Measurements from ENCODE around the gene DCC. TPM values are rescaled to one million over a fixed set of nuclear protein-coding genes. Genes with fewer than 3 reads are reported as not detected.

DCC gene
- total and polyA plus RNA-seq, 9 of the 15 experiments (the other 6 are each of a cell fraction or from before 2014, with no cell fraction given) = not detected

- intact Hi-C loops (cut with micrococcal nuclease) = no loop called here
- Histone ChIP-seq H3K4me1 (replicated peaks in 1 of 2; ENCODE audit: control insufficient read depth in 2 of 2, insufficient read depth in 2 of 2, low read length in 2 of 2) (no peaks in the 10 kb centered on the region), H3K4me3 (no peak overlapping the region), H4K20me1 (replicated peaks; ENCODE audit: control insufficient read depth, insufficient read depth, low read length) (no peaks in the 10 kb centered on the region), H3K9me1 (ENCODE audit: control insufficient read depth, insufficient read depth, low read length) (no peaks in the 10 kb centered on the region), H3K36me3 (ENCODE audit: control insufficient read depth, insufficient read depth, low read length) (no peaks in the 10 kb centered on the region), H3K4me2 (ENCODE audit: insufficient read depth, low read length) (no peak overlapping the region), H3K79me2 (ENCODE audit: control insufficient read depth, insufficient read depth, low read length) (no peaks in the 10 kb centered on the region), H3K9ac (ENCODE audit: insufficient read depth in 1 of 2, low read depth in 2 of 2, low read length in 2 of 2) (no peak overlapping the region), H3K9me3 (replicated peaks; ENCODE audit: control insufficient read depth, insufficient read depth, low read depth, low read length) (no peaks in the 10 kb centered on the region), H3K27ac (ENCODE audit: extremely low read depth, low read depth, low read length) (no peak overlapping the region), H3K27me3 (ENCODE audit: control insufficient read depth in 2 of 2, insufficient read depth in 2 of 2, low read length in 2 of 2) (no peaks in the 10 kb centered on the region), H2AFZ (ENCODE audit: low read depth, low read length) (no peak overlapping the region)
- ChIA-PET CTCF (ENCODE audit: low intra/inter-chr PET ratio) (no interaction called here), POLR2A (no interaction called here)
- in situ Hi-C loops (cut with MboI) = no loop called here
- TF ChIP-seq ARID4B (CRISPR knock-in tag; IDR thresholded peaks at IDR 0.05) (no peak), TAL1 (IDR thresholded peaks at IDR 0.05) (no peak), MED1 (CRISPR knock-in tag; IDR thresholded peaks at IDR 0.05; ENCODE audit: borderline replicate concordance) (no peak), FOXK1 (CRISPR knock-in tag; IDR thresholded peaks at IDR 0.05; ENCODE audit: borderline replicate concordance) (no peak), KDM4B (IDR thresholded peaks at IDR 0.05; ENCODE audit: borderline replicate concordance in 2 of 2, low read depth in 1 of 2) (no peak), HMG20A (CRISPR knock-in tag; conservative IDR thresholded peaks at IDR 0.05) (no peak), TRIM24 (IDR thresholded peaks at IDR 0.05) (no peak), SNIP1 (IDR thresholded peaks at IDR 0.05; ENCODE audit: low read depth) (no peak), ZBTB17 (CRISPR knock-in tag; IDR thresholded peaks at IDR 0.05) (no peak), FOXA1 (IDR thresholded peaks at IDR 0.05; ENCODE audit: borderline replicate concordance) (no peak), MTF1 (CRISPR knock-in tag; IDR thresholded peaks at IDR 0.05; ENCODE audit: borderline replicate concordance) (no peak), RBM14 (IDR thresholded peaks at IDR 0.05; ENCODE audit: borderline replicate concordance, insufficient read depth, low read depth, low read length) (no peak), MTA2 (IDR thresholded peaks at IDR 0.05; ENCODE audit: low read depth) (no peak), TSC22D4 (tag; IDR thresholded peaks at IDR 0.05) (no peak), ZBTB9 (CRISPR knock-in tag; IDR thresholded peaks at IDR 0.05) (no peak), HDGF (IDR thresholded peaks at IDR 0.05) (no peak)
- ATAC-seq (no peak), DNase-seq (ENCODE audit: extremely low read depth in 1 of 4, low spot score in 3 of 4) (no peak), FAIRE-seq (no peak)
- 0% methylated on average over 1 of the region's 1 CpG for WGBS (ENCODE audit: insufficient coverage, low coverage, missing lambda C conversion rate)
- no TSS peak for BruUV-seq (replicated peaks)
These were observed 213.4 kb downstream of the DCC start for GRCh38 chr18:52553441-52553840.

Measured in K562 (cell line).